ENCODE results near the gene ZNHIT3.
"Not testable (repeated sequence)": the region's sequence is repeated elsewhere in the genome, so short reads cannot be mapped to it uniquely, and the experiment has no call there.

ZNHIT3 gene

GRCh38 chr17:36486204-36487194 lies at the start of gene ZNHIT3:
TSS of gene ZNHIT3 (plus strand) at chr17:36486681. CDS start at chr17:36486700, 19 bp downstream.
- in situ Hi-C loops (cut with HindIII; ENCODE audit: low sequenced_read_pairs), result no loop called here
- DNase-seq (ENCODE audit: low read depth, low spot score), result peak; percentile 94
- no peak for TF ChIP-seq CTCF (IDR thresholded peaks at IDR 0.05; ENCODE audit: low read depth, low read length)
- H3K4me3 ChIP-seq (ENCODE audit: low read depth, low read length), result peak within 1 kb of the TSS; percentile 79

GRCh38 chr17:36441792-36442191 lies 44.7 kb upstream of the ZNHIT3 start:
- H3K4me3 ChIP-seq (ENCODE audit: low read depth, low read length); in situ Hi-C loops (cut with HindIII; ENCODE audit: low sequenced_read_pairs); DNase-seq (ENCODE audit: low read depth, low spot score): not testable (repeated sequence)

- in situ Hi-C loops (cut with HindIII; ENCODE audit: low sequenced_read_pairs), result no loop called here
Measured at GRCh38 chr17:36443777-36444176, 42.7 kb upstream of the ZNHIT3 start.

GRCh38 chr17:36449997-36450396 lies 36.5 kb upstream of the ZNHIT3 start:
- DNase-seq (ENCODE audit: low read depth, low spot score); H3K4me3 ChIP-seq (ENCODE audit: low read depth, low read length); in situ Hi-C loops (cut with HindIII; ENCODE audit: low sequenced_read_pairs): not testable (repeated sequence)

More at GRCh38 chr17:36443777-36444176, 42.7 kb upstream of the ZNHIT3 start:
- TF ChIP-seq CTCF (IDR thresholded peaks at IDR 0.05; ENCODE audit: low read depth, low read length), result no peak
- no peak for DNase-seq (ENCODE audit: low read depth, low spot score)
- H3K4me3 ChIP-seq (ENCODE audit: low read depth, low read length), result no peak overlapping the region

GRCh38 chr17:36452888-36453287 lies 33.6 kb upstream of the ZNHIT3 start:
- in situ Hi-C loops (cut with HindIII; ENCODE audit: low sequenced_read_pairs); DNase-seq (ENCODE audit: low read depth, low spot score); H3K4me3 ChIP-seq (ENCODE audit: low read depth, low read length): not testable (repeated sequence)

- in situ Hi-C loops (cut with HindIII; ENCODE audit: low sequenced_read_pairs); H3K4me3 ChIP-seq (ENCODE audit: low read depth, low read length): not testable (repeated sequence)
Measured at GRCh38 chr17:36457701-36458100, 28.8 kb upstream of the ZNHIT3 start.

GRCh38 chr17:36459045-36459444 lies 27.4 kb upstream of the ZNHIT3 start:
- no peak overlapping the region for H3K4me3 ChIP-seq (ENCODE audit: low read depth, low read length)
- in situ Hi-C loops (cut with HindIII; ENCODE audit: low sequenced_read_pairs), result no loop called here
- TF ChIP-seq CTCF (IDR thresholded peaks at IDR 0.05; ENCODE audit: low read depth, low read length), result no peak
- no peak for DNase-seq (ENCODE audit: low read depth, low spot score)

More at GRCh38 chr17:36457701-36458100, 28.8 kb upstream of the ZNHIT3 start:
- not testable (repeated sequence) for DNase-seq (ENCODE audit: low read depth, low spot score)

- in situ Hi-C loops (cut with HindIII; ENCODE audit: low sequenced_read_pairs), result no loop called here
- no peak for TF ChIP-seq CTCF (IDR thresholded peaks at IDR 0.05; ENCODE audit: low read depth, low read length)
- DNase-seq (ENCODE audit: low read depth, low spot score), result no peak
- no peak overlapping the region for H3K4me3 ChIP-seq (ENCODE audit: low read depth, low read length)
Measured at GRCh38 chr17:36459601-36460000, 26.9 kb upstream of the ZNHIT3 start.
